DMS114 treated with DMSO at 0.1 percent for 48 hours (cell line): ENCODE results near the gene HOXB3.

Experiments
- DNase-seq: peaks from one replicate; lab custom pipeline; 2025; ENCODE audit not compliant: unreplicated experiment; lab: John Stamatoyannopoulos, UW

HOXB3 gene

DNA sequence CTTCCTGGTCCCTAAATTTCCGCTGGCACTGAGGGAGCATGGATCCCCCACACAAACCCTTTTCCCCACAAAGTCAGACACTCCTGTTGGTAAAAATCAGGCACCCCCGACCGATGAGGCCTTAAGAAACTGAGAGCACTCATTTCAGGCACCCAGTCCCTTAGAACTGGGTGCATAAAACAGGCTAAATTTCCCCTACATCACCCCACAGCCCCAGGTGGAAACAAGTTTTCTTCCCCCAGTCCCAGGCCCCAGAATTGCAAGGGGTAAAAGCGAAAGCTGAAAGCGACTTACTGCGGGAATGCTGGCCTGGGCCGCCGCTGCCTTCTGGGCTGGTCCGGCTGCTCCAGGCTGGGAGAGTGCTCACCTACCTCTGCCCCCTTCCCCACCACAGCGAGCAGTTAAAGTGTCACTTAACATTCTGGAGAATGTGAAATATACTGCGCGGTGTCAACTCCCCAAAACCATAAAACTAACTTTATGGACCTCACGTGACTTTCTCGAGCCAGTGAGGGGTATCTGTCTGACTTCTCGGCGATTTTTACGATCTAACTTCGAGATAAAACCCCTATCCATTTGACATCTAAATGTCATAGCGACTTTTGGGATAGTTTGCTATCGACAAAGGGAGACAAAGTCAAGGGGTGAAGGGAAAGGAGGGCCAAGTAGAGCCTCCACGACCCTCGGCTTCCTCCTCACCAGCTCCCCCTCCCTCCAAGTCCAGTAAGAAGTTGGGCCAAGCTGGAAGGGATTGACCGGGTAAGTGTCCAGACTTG lies at the start of gene HOXB3:
HOXB3 (minus strand) TSS at position 411 of the 776 bp plus-strand sequence. CDS start 37,767 bp downstream, outside the sequence.
- DNase-seq: no peak

DNA sequence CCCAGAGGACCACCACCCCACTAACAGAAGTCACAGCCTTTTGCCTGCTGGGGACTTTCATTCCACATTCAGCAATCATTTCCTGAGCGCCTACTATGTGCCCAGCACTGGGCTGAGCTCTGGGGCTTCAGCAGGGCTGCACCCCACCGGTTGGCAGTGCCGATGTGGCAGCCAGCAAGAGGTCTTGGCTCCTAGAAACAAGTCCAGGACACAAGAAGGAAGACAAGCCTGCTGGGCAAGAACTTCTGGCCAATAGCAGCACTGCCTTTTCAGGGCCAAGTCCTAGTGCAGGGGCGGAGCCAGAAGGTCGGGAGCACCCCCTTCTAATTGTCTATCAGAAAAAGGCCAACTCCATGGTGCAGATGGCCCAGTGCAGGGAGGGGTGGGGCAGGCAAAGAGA lies 49.1 kb upstream of the HOXB3 start:
- no peak for DNase-seq

DNA sequence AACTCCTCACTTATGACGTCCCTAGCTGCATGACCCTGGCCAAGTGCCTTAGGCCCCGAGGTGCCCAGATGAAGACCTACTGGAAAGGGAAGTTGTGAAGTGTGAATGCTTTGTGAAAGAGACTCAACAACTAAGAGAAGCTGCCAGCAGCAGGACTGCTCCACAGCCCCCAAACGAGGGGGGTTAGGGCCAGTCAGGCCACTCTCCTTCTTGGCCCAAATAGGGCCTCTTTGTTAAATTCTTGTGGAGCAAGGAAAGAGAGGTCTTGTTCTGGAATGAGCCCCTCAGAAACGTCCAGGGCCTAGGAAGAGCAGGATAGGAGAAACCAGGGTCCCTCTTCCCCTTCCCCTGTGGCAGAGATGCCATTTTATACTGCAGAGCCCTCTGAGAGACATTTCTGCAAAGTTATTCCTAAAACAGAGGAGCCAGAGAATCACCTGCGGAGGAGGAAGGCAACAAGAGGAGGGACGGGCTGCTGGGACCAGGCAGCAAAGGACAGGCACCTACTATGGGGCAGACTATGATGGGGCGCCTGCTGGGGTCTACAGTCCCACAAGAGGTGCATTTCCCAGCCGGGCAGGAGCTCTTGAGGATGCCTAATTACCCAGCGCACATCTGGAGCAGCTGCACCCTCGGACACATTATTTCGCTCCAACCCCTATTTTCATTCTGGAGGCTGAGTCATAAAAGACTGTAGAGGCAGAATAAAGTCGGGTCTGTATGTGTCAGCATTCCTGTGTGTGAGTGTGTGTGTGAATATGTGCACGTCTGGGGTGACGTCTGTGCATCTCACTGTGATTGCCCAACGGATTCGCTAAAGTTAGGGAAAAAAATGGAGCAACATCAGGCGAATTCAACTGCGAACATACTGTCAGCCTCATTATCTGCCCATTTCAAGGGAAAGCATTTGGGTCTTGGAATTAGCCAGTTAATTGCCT lies 47.6 kb upstream of the HOXB3 start:
- DNase-seq: no peak

DNA sequence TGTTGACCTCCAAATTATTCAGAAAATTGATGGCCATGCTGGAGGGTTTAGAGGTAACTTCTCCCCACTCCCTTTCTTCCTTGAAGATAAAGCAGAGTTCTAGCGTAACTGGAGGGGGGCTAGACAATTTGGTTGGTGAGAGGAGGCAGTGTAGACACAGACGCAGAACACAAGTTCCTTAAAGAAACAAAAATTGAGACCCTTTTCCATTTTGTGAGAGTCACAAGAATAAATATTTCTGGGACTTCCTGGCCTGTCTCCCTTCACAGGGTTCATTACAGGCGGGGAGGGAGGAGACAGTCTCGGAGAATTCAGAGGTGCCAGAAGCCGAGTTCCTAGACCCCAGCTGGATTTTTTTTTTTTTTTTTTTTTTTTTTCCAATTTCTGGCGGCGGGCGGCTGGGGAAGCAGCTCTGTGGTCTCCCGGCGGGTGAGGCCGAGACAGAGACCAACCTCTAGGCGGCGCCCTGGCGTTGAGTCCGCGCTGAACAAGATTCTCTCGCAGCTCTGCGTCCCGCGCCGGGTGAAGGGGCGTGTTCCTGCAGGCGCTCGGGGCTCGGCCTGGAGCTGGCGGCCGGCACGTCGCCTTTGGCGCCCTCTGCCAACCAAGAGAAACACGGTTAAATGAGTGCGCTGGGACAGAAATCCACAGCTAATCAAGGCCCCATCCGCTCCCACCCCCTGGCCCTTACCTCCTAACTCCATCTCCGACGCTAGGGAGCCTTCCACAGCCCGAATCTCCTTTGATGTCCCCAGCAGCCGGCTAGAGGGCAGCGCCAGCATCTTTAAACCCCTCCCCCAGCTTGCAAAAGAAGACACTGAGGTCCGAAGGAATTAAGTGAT lies 46.4 kb upstream of the HOXB3 start:
- DNase-seq: no peak

DNA sequence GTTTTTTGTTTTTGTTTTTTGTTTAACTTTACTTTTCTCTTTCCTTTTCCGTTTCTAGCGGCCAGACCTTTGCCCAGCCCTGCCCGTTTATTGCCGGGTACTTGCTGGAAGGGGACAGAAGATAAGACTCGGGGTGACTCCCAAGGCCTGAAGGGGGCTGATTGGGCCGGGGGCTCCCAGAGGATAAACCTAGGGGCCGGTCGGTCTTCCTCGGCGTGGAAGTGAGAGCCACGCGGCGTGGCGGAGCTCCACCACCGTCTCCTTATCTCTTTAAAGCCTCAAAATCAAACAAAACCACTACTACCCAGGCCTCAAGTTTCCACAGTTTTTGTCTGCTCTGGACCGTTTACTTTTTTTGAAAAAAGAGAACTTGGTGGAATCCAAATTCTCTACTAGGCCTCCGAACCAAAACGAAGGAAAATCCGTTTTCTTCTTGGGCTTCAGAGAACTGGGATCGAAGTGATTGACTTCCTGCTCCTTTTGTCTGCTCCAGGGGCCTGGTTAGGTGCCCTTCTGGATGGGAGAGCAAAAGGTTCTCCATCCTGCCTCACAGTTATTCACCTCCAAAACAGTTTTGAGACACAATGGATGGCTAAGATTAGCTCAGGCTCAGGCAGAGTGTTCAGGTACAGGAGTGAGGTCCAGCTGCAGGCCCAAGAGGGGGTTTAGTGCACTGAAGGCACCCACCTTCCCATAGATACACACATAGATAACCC lies 44.6 kb upstream of the HOXB3 start:
- DNase-seq: no peak

DNA sequence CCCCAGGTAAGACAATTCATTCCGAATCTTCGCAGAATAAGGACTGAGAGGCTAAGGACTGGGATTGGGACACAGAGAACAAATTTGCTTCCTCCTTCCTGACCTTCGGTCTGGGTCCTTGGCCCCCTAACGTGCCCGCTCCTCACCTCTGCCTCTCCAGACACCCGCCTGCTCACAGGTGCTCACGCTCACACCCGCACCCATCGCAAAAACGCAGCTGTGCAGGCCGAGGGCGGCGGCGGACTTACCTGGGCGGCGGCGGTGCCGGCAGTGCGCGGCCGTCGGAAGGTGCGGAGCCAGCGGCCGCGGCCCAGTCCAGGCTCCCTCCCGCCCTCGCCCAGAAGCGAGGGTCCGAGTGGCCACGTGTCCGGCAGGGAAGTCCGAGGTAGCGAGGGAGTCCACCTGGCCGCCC lies 43.2 kb upstream of the HOXB3 start:
- no peak for DNase-seq

DNA sequence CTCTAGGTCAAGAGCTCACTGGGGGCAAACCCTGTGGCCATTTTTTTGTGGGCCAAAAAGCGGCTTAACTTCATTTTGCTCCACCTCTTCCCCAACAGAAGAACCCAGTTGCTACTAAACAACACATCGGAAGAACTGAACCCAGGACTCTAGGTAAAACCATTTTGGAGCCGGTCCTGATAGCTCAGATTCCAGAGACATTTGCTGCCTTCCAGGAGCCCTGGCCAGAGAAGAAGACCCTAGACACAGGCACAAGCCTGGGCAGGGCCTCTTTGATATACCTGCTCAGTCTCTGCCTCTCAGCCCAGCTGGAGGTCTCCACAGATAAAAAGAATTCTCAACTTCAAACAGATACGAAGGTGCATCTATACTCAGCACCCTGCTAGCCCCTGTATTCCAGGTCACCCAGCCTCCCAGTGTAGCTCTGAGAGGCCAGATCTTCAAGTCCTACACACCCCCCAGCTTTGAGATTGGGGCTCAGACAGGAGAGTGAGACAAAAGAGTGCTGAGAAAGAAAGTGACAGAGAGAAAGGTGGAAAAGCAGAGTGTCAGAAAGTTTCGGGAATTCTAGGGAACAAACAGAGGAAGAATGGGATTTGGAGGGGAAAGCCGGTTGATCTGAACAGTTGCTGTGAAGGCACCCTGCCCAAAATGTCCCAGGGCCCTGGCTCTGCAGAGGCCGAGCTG lies 42.7 kb upstream of the HOXB3 start:
- no peak for DNase-seq

DNA sequence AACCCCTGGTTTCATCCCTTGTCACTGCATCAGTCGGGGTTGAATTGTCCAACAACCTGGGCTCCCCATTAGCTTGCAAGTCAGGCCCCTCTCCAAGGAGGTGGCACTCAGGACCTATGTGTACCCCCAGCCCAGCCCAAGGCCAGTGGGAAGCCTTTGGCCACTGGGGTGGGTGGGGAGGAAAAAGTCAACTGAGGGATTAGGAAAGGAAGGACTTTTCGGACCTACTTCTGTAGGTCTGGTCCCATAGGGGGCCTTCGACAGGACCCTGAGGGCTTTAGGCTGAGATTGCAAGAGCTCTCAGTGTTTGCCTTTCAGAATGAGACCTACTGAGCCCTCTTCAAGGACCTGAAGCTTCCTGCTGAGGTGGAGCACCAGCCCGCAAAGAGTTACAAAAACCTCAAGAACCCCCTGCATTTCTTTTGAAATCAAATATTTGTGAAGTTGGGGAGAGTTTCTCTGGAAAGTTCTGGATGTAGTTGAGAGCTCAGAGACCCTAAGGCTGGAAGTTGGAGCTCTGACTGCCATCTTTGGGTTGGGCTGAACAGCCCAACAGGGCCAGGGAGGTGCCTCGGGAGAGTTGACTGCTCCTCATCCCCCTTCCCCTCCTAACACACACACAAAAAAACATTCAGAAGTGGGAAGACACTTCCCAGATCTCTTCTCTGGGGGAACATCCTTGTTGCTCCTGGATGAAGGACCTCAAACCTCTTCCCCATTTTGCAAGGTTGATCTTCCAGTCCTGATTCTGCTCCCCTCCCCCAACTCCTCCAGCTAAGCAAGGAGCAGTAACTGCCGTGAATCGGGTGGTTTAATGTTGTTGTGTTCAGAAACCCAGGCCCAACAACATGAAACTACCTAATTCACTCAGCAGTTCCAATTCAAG lies 41.9 kb upstream of the HOXB3 start:
- no peak for DNase-seq

DNA sequence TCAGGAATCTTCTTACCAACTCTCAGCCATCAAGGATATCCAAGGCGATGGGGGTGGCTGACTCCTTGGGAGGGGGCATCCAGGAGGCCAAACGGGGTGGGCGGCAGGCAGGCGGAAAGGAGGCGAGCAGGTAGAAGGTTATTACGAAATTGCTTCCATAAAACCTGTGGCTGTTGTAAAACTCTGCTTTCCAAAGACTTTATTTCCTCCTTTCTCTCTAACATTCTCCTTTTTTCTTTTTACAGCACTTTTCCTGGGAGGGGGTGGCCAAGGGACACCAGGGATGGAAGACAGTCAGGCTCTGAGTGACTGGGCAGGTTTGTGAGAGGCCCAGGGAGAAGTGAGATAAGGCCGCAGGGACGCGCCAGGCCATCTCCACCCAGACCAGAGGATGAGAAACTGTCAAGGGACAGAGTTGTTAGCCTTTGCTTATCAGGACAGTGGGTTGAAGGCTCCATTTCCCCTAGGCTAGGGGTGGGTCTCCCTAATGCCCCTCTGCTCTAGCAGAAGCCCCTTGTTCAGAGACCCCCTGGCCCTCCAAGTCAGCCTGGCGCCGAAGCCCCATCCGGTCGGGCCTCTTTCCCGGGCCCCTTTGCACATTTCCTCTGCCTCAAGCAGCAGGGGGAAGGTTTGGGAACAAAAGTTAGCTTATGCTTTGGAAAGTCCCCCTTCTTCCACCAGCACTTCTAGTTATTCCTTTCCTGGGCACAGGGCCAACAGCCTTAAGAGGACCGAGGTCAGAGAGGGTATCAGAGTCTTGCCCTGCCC lies 41.1 kb upstream of the HOXB3 start:
- DNase-seq: no peak

DNA sequence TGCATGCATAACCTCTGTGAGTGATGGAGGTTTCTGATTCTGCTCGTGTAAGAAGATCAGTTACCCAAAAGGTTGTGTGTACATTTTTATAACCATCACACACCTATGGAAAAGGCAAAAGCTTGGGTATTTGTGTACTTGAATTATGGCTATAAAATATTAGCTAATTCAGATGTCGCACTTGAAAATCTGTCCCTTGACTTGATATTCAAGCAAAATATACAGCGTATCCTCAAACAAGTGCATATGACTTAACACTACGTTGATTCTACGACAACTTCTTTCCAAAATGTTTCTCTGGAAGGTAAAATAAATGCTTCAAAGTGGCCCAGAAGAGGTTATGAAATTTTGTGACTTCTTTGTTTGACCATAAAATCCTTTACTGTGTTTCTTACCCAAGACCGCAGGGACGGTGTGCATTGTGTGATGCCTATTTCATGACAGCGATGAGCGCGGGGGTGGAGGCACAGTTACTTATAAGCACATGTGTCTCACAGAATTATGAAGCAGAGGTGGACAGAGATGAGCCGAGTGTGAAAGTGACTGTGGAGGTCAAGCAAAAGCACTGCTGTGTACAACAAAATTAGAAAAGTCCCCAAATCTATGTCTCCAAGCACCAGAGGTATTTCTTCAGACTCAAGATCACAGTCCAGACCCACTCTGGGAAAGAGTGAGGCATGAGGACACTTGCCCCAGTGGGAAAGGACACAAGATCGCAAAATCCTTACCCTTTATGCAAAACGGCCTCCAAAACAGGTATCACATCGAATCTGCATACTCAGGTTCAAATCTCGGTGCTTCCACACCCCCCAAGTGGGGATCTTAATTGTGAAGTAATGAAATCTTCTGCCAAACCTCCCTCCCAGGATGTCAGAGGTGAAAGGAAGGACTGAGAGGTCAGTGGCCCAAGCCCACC lies 40.2 kb upstream of the HOXB3 start:
- DNase-seq: no peak

DNA sequence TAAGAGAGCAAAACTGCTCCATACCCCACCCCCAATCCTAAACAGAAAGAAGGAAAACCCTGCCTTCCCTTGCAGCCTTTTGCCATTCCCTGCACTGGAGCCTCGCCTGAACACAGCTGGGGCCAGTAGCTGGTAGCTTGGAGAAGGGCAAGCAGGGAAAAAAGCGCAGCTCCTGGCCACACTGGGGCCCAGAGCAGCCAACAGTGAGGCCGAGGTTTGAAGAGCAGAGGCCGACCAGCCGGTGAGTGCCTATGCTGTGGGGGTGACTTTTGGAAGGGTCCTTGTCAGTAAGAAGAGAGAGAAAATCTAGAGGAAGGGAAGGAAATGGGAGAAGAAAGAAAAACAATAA lies 39.3 kb upstream of the HOXB3 start:
- no peak for DNase-seq

DNA sequence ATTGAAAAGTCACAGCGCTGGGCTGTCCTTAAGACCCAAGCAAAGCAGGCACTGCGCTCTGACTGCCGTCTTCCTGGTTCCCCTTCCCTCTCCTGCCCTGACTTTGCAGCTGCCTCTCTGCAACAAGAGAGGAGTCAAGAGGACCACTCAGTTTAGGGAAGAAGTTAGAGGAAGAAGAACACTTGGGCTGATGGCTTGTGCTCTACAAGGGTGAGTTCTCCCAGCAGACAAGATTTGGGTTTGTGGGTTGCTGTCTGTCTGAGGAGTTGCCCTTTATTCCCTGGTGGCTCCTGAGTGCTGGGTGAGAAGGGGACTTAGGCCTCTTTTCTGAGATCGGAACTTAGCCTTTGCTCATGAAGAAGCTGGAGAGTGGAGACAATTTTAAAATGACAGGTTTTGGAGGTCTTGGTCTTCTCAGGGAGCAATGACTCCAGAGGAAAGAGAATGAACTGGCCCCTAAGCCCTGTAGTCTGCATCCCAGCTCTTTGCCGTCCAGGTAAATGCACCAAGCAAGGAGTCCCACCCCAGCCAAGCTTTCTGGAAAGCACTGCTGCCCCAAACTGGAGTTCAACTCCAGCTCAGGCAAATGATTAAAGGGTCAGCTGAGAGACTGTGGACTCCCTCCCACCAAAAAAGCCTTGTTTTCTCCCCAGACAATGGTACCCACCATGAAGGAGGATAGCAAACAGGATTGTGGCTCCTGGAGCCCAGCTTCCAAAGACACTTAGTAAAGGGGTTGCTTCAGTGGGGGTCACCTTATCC lies 38.8 kb upstream of the HOXB3 start:
- DNase-seq: no peak

DNA sequence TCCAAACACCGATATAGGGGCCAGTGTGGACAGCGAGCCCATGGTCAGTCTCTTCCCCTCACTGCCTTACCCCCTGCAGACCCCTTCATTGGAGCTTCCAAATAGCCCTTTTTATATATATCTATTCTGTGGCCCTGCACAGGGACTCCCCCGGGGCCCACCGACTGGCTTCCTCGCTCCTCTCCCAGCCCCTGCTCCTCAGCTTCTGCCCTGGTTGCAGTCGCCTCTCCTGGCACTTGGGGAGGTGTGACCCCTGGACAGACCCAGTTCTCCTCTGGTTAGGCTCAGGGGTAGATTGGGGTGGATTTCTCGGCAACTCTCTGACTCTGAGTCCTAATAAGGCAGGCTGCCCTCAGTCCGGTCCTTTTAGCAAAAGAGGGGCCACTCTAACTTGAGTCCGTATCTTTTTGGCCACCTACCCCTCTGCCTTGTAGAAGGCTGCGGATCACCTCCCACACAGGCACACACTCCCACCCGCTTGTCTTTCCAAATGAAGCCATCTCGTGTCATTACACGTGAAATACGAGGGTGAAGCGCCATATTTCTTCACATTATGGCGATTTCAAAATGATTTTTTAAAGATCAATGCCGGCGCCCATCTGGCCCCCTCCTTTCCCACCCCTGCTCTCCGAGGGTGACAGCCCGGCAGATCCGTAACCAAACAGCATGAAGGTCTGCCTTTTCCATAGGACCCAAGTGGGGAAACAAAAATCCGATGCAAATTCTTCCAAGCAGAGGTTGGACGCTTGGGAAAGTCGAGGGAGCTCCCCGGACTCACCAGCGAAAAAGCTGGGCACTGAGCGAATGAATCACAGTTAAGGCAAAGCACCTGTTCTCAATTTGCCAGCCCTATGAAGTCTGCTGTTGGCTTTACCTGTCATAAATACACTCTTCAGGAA lies 37.8 kb upstream of the HOXB3 start:
- no peak for DNase-seq

DNA sequence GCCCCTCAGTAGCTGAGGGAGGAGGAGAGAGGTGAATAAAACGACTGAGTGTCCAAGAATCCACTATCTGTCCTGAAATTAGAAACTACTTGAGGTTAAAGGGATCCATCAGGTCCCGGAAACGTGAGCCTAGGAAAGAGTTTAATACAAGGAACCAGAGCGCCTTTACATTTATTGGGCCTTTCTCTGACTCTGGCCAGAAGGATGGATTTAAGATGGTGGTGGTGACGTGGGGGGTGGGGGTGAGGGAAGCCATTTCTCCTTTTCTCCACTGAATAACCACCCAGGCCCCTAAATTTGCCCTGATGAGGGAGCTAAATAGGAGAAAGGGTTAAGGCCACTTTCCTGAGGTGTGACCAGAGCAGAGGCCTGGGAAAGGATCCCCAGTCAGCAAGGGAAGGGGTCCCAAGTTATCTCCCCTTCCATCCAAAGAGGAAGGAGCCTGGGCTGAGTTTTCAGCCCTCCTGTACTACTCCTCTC lies 37.1 kb upstream of the HOXB3 start:
- no peak for DNase-seq
